Activated T-cell treated with anti-CD3 and anti-CD28 coated beads for 48 hours (primary cell): ENCODE results near the gene TMCO4.
A peak's percentile ranks its signal among the peaks of the same experiment; 100 is the strongest.
"Not testable (repeated sequence)": the region's sequence is repeated elsewhere in the genome, so short reads cannot be mapped to it uniquely, and the experiment has no call there.

Source experiments
- DNase-seq: peaks from one replicate; pipeline ENCODE4 v3.0.0-alpha.2; 2020; ENCODE audit warnings: low read depth

TMCO4 gene

GRCh38 chr1:19812875-19813642, 13.3 kb upstream of the TMCO4 start:
- DNase-seq: no peak

GRCh38 chr1:19811206-19811851, 11.6 kb upstream of the TMCO4 start:
- DNase-seq: peak; percentile 34

GRCh38 chr1:19809044-19809750, 9.5 kb upstream of the TMCO4 start:
- no peak for DNase-seq

GRCh38 chr1:19808351-19808750, 8.6 kb upstream of the TMCO4 start:
- no peak for DNase-seq

GRCh38 chr1:19804831-19805251, 5.1 kb upstream of the TMCO4 start:
- no peak for DNase-seq

- DNase-seq: no peak
These were observed 2.6 kb upstream of the TMCO4 start for GRCh38 chr1:19802269-19802668.

- DNase-seq: no peak
These were observed 524 bp upstream of the TMCO4 start for GRCh38 chr1:19800076-19800804.

GRCh38 chr1:19798486-19799229, 1.1 kb downstream of the TMCO4 start:
- DNase-seq: no peak

- DNase-seq: no peak
These were observed 1.9 kb downstream of the TMCO4 start for GRCh38 chr1:19797827-19798226.

GRCh38 chr1:19794583-19794982, 5.1 kb downstream of the TMCO4 start:
- DNase-seq: no peak

GRCh38 chr1:19793360-19794046, 6.2 kb downstream of the TMCO4 start:
- no peak for DNase-seq

GRCh38 chr1:19792237-19793002, 7.3 kb downstream of the TMCO4 start:
- DNase-seq: no peak

GRCh38 chr1:19790061-19790975, 9.4 kb downstream of the TMCO4 start:
- DNase-seq: not testable (repeated sequence)

GRCh38 chr1:19786988-19787423, 12.7 kb downstream of the TMCO4 start:
- no peak for DNase-seq

GRCh38 chr1:19785660-19786059, 14.1 kb downstream of the TMCO4 start:
- DNase-seq: no peak

- no peak for DNase-seq
These were observed 19.3 kb downstream of the TMCO4 start for GRCh38 chr1:19780267-19780877.

GRCh38 chr1:19776933-19777332, 22.8 kb downstream of the TMCO4 start:
- no peak for DNase-seq

- DNase-seq: no peak
These were observed 23.4 kb downstream of the TMCO4 start for GRCh38 chr1:19776287-19776686.

- DNase-seq: no peak
These were observed 23.9 kb downstream of the TMCO4 start for GRCh38 chr1:19775831-19776230.
